A549 (cell line): ENCODE results near the gene EPN2.

Experiments used
- CBX2 ChIP-seq: fragments of 200-600 bp; sonication (generic); IDR thresholded peaks from 2 replicates; pipeline ENCODE4 v1.6.1; 2016; ENCODE audit warnings: low read depth, mild to moderate bottlenecking, borderline replicate concordance
- CEBPB ChIP-seq, 2 experiments: fragments of >200 bp in 1 of 2; sonication (Bioruptor Twin) in 1 of 2; formaldehyde crosslinking in 1 of 2; IDR thresholded peaks; 2 replicates each; pipeline ENCODE4 v1.6.1; 2012 to 2016
- CTCF ChIP-seq: fragments of >200 bp; sonication (Bioruptor Twin); formaldehyde crosslinking; IDR thresholded peaks from 3 replicates; pipeline ENCODE4 v1.5.1; 2016
- ESRRA ChIP-seq: fragments of 150-350 bp; IDR thresholded peaks from 2 replicates; pipeline ENCODE4 v1.6.1; 2014; ENCODE audit warnings: mild to moderate bottlenecking, low read length, borderline replicate concordance
- HDAC2 ChIP-seq: fragments of 200-600 bp; sonication (generic); IDR thresholded peaks from 2 replicates; pipeline ENCODE4 v1.6.1; 2016
- JUNB ChIP-seq: fragments of >200 bp; sonication (Bioruptor Twin); formaldehyde crosslinking; IDR thresholded peaks from 2 replicates; pipeline ENCODE4 v1.6.1; 2016
- POLR2A ChIP-seq: IDR thresholded peaks from 2 replicates; pipeline ENCODE4 v1.6.1; 2012; ENCODE audit warnings: mild to moderate bottlenecking, low read length
- RAD21 ChIP-seq, 2 experiments: fragments of >200 bp in 1 of 2; sonication (Bioruptor Twin) in 1 of 2; formaldehyde crosslinking in 1 of 2; IDR thresholded peaks in 1 of 2; conservative IDR thresholded peaks in 1 of 2; 2 replicates in 1 of 2; 3 replicates in 1 of 2; pipeline ENCODE4 v1.6.1; 2012 to 2018; ENCODE audit warnings: inconsistent platforms in 1 of 2

- TF ChIP-seq CTCF (no peak), ESRRA (no peak), HDAC2 (no peak), CEBPB (IDR thresholded peaks at IDR 0.05) (no peak), JUNB (no peak), CBX2 (no peak), RAD21 (conservative IDR thresholded peaks at IDR 0.05 in 1 of 2, IDR thresholded peaks at IDR 0.05 in 1 of 2) (no peak), POLR2A (no peak)
These were observed 122.0 kb downstream of the EPN2 start for GRCh38 chr17:19359151-19359550.
